H1 (cell line): ENCODE data around the gene PPP1R17. TPM values are rescaled to one million over a fixed set of nuclear protein-coding genes. Genes with fewer than 3 reads are reported as not detected.

Source experiments
- ASH2L ChIP-seq: fragments of 200-600, 300-600 bp; sonication (generic); IDR thresholded peaks from one replicate; pipeline ENCODE4 v1.7.1; 2017; ENCODE audit warnings: low read length
- POLR2AphosphoS5 ChIP-seq: IDR thresholded peaks from 2 replicates; pipeline ENCODE4 v1.6.1; 2011; ENCODE audit warnings: low read depth, low read length
- RBBP5 ChIP-seq: IDR thresholded peaks from 2 replicates; pipeline ENCODE4 v1.7.1; 2012; ENCODE audit warnings: low read depth, mild to moderate bottlenecking, inconsistent platforms, low read length, moderate library complexity, borderline replicate concordance
- RNF2 ChIP-seq: fragments of 200-900, 300-1000 bp; sonication (generic); IDR thresholded peaks from 2 replicates; pipeline ENCODE4 v1.7.1; 2016; ENCODE audit warnings: borderline replicate concordance, low read depth, mild to moderate bottlenecking, antibody characterized with exemption, low read length; ENCODE audit not compliant: poor library complexity, severe bottlenecking; ENCODE audit errors: missing control alignments
- SIN3A ChIP-seq, 2 experiments: IDR thresholded peaks in 1 of 2; conservative IDR thresholded peaks in 1 of 2; 2 replicates each; pipeline ENCODE4 v1.6.1; 2011 to 2012; ENCODE audit warnings: low read length in 2 of 2, improper control_type of control experiment in 1 of 2, low read depth in 1 of 2, mild to moderate bottlenecking in 1 of 2
- SIRT6 ChIP-seq: IDR thresholded peaks from one replicate; pipeline ENCODE4 v1.7.1; 2012; ENCODE audit warnings: low read length, inconsistent platforms
- TBP ChIP-seq: IDR thresholded peaks from 2 replicates; pipeline ENCODE4 v1.6.1; 2011; ENCODE audit warnings: low read depth, low read length, improper control_type of control experiment
- polyA plus RNA-seq, 7 experiments: library from polyadenylated mRNA; depleted of rRNA in 3 of 7; stranded (reverse) in 5 of 7; unstranded in 2 of 7; fragments of >200 nt in 5 of 7; fragments of 200-250 nt in 2 of 7; gene quantifications; 1 replicate in 5 of 7; 2 replicates in 1 of 7; 4 replicates in 1 of 7; pipeline versions ENCODE4 v1.2.1 to v1.2.3, GENCODE V29; 2011 to 2013; ENCODE audit warnings: missing spikeins in 2 of 7, mixed read lengths in 2 of 7
- total RNA-seq: library from RNA; stranded (reverse); fragmentation: NEBNext Ultra II Directional; extraction: Animal tissue kit (Norgen Biotek cat#: 25700); gene quantifications from 2 replicates; pipeline ENCODE4 v1.2.1, GENCODE V29; 2021
- TF ChIP-seq, protein P1 (sequence below): fragments of 300-600 bp; sonication (generic); IDR thresholded peaks from 2 replicates; pipeline ENCODE4 v1.7.1; 2012; ENCODE audit warnings: low read length, moderate library complexity, mild to moderate bottlenecking, inconsistent platforms; ENCODE audit not compliant: insufficient replicate concordance
- TF ChIP-seq, protein P2 (sequence below), 3 experiments: IDR thresholded peaks; 1 replicate in 2 of 3; 2 replicates in 1 of 3; pipeline versions ENCODE4 v1.5.1 to v1.6.1; 2011; ENCODE audit warnings: low read length in 3 of 3, mild to moderate bottlenecking in 3 of 3, inconsistent platforms in 2 of 3, low read depth in 1 of 3, moderate library complexity in 1 of 3; ENCODE audit not compliant: insufficient read depth in 1 of 3; ENCODE audit errors: control extremely low read depth in 1 of 3

Gene PPP1R17
- total and polyA plus RNA-seq, 2 of the 8 experiments (the other 6 are each of a cell fraction or from before 2014, with no cell fraction given), result 1.5 to 2.5 TPM

DNA sequence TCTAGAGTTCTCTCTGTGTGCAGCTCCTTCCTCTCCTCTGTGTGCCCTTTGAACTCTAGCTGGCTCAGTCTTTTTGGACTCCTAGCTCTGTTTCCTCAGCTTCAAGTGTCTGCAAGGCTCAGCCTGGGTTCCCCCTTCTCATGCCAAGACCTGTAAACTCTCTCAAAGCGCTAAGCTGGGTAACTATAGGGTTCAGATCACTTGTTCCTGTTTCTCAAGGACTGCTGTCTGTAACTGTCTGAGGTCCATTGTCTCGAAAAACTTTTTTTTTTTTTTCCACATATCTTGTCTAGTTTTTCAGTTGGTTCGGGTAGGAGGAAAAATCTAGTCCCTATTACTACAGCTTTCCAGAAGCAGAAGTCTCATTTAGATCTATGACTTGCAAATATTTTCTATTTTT is 46.6 kb upstream of the PPP1R17 start (continued):
- TF ChIP-seq, protein P1, sequence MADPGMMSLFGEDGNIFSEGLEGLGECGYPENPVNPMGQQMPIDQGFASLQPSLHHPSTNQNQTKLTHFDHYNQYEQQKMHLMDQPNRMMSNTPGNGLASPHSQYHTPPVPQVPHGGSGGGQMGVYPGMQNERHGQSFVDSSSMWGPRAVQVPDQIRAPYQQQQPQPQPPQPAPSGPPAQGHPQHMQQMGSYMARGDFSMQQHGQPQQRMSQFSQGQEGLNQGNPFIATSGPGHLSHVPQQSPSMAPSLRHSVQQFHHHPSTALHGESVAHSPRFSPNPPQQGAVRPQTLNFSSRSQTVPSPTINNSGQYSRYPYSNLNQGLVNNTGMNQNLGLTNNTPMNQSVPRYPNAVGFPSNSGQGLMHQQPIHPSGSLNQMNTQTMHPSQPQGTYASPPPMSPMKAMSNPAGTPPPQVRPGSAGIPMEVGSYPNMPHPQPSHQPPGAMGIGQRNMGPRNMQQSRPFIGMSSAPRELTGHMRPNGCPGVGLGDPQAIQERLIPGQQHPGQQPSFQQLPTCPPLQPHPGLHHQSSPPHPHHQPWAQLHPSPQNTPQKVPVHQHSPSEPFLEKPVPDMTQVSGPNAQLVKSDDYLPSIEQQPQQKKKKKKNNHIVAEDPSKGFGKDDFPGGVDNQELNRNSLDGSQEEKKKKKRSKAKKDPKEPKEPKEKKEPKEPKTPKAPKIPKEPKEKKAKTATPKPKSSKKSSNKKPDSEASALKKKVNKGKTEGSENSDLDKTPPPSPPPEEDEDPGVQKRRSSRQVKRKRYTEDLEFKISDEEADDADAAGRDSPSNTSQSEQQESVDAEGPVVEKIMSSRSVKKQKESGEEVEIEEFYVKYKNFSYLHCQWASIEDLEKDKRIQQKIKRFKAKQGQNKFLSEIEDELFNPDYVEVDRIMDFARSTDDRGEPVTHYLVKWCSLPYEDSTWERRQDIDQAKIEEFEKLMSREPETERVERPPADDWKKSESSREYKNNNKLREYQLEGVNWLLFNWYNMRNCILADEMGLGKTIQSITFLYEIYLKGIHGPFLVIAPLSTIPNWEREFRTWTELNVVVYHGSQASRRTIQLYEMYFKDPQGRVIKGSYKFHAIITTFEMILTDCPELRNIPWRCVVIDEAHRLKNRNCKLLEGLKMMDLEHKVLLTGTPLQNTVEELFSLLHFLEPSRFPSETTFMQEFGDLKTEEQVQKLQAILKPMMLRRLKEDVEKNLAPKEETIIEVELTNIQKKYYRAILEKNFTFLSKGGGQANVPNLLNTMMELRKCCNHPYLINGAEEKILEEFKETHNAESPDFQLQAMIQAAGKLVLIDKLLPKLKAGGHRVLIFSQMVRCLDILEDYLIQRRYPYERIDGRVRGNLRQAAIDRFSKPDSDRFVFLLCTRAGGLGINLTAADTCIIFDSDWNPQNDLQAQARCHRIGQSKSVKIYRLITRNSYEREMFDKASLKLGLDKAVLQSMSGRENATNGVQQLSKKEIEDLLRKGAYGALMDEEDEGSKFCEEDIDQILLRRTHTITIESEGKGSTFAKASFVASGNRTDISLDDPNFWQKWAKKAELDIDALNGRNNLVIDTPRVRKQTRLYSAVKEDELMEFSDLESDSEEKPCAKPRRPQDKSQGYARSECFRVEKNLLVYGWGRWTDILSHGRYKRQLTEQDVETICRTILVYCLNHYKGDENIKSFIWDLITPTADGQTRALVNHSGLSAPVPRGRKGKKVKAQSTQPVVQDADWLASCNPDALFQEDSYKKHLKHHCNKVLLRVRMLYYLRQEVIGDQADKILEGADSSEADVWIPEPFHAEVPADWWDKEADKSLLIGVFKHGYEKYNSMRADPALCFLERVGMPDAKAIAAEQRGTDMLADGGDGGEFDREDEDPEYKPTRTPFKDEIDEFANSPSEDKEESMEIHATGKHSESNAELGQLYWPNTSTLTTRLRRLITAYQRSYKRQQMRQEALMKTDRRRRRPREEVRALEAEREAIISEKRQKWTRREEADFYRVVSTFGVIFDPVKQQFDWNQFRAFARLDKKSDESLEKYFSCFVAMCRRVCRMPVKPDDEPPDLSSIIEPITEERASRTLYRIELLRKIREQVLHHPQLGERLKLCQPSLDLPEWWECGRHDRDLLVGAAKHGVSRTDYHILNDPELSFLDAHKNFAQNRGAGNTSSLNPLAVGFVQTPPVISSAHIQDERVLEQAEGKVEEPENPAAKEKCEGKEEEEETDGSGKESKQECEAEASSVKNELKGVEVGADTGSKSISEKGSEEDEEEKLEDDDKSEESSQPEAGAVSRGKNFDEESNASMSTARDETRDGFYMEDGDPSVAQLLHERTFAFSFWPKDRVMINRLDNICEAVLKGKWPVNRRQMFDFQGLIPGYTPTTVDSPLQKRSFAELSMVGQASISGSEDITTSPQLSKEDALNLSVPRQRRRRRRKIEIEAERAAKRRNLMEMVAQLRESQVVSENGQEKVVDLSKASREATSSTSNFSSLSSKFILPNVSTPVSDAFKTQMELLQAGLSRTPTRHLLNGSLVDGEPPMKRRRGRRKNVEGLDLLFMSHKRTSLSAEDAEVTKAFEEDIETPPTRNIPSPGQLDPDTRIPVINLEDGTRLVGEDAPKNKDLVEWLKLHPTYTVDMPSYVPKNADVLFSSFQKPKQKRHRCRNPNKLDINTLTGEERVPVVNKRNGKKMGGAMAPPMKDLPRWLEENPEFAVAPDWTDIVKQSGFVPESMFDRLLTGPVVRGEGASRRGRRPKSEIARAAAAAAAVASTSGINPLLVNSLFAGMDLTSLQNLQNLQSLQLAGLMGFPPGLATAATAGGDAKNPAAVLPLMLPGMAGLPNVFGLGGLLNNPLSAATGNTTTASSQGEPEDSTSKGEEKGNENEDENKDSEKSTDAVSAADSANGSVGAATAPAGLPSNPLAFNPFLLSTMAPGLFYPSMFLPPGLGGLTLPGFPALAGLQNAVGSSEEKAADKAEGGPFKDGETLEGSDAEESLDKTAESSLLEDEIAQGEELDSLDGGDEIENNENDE, result no peak
- TF ChIP-seq TBP (no peak), RBBP5 (no peak), SIN3A (conservative IDR thresholded peaks at IDR 0.05 in 1 of 2, IDR thresholded peaks at IDR 0.05 in 1 of 2; ENCODE audit: low read depth in 1 of 2, low read length in 2 of 2) (no peak), ASH2L (no peak), POLR2AphosphoS5 (no peak), SIRT6 (no peak), RNF2 (no peak)
- TF ChIP-seq, protein P2, sequence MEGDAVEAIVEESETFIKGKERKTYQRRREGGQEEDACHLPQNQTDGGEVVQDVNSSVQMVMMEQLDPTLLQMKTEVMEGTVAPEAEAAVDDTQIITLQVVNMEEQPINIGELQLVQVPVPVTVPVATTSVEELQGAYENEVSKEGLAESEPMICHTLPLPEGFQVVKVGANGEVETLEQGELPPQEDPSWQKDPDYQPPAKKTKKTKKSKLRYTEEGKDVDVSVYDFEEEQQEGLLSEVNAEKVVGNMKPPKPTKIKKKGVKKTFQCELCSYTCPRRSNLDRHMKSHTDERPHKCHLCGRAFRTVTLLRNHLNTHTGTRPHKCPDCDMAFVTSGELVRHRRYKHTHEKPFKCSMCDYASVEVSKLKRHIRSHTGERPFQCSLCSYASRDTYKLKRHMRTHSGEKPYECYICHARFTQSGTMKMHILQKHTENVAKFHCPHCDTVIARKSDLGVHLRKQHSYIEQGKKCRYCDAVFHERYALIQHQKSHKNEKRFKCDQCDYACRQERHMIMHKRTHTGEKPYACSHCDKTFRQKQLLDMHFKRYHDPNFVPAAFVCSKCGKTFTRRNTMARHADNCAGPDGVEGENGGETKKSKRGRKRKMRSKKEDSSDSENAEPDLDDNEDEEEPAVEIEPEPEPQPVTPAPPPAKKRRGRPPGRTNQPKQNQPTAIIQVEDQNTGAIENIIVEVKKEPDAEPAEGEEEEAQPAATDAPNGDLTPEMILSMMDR (IDR thresholded peaks at IDR 0.05; ENCODE audit: control extremely low read depth in 1 of 3, insufficient read depth in 1 of 3, low read depth in 1 of 3, low read length in 3 of 3), result no peak
